ENCODE results near the gene PALS1. TPM values are rescaled to one million over a fixed set of nuclear protein-coding genes. Genes with fewer than 3 reads are reported as not detected.

Gene PALS1
- total and polyA plus RNA-seq, 2 of the 8 experiments (the other 6 are each of a cell fraction or from before 2014, with no cell fraction given): 6.7 to 25.1 TPM

GRCh38 chr14:67245104-67245503, 3.9 kb downstream of the PALS1 start (continued):
- TF ChIP-seq CHD7 (IDR thresholded peaks at IDR 0.05; ENCODE audit: insufficient replicate concordance, low read length): no peak
- no peak for TF ChIP-seq EP300 (IDR thresholded peaks at IDR 0.05; ENCODE audit: borderline replicate concordance in 1 of 2, low read depth in 2 of 2, low read length in 2 of 2)
- TF ChIP-seq, protein P1, sequence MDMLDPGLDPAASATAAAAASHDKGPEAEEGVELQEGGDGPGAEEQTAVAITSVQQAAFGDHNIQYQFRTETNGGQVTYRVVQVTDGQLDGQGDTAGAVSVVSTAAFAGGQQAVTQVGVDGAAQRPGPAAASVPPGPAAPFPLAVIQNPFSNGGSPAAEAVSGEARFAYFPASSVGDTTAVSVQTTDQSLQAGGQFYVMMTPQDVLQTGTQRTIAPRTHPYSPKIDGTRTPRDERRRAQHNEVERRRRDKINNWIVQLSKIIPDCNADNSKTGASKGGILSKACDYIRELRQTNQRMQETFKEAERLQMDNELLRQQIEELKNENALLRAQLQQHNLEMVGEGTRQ (IDR thresholded peaks at IDR 0.05; ENCODE audit: low read length): no peak
- no peak for TF ChIP-seq POU5F1 (IDR thresholded peaks at IDR 0.05; ENCODE audit: low read depth, low read length)
- no peak for TF ChIP-seq NANOG (IDR thresholded peaks at IDR 0.05; ENCODE audit: insufficient read depth, low read depth, low read length, poor library complexity, severe bottlenecking)
- TF ChIP-seq SIRT6 (IDR thresholded peaks at IDR 0.05; ENCODE audit: low read length): no peak
- TF ChIP-seq POLR2AphosphoS5 (IDR thresholded peaks at IDR 0.05; ENCODE audit: low read depth, low read length): no peak
- TF ChIP-seq NRF1 (IDR thresholded peaks at IDR 0.05; ENCODE audit: low read depth, low read length): no peak
